GM20431 (cell line): ENCODE measurements around the gene LRRK1.

Experiments used
- in situ Hi-C: fragments of 300-500 bp; cut with MseI, MboI; formaldehyde crosslinking; loops from one replicate; pipeline ENCODE4 v1.15.0; 2020; ENCODE audit warnings: low sequenced_read_pairs; ENCODE audit not compliant: unreplicated experiment

The LRRK1 gene

GRCh38 chr15:100931143-100931890, 12.2 kb downstream of the LRRK1 start:
- in situ Hi-C loops = no loop called here

- in situ Hi-C loops = no loop called here
These were observed 13.7 kb downstream of the LRRK1 start for GRCh38 chr15:100932676-100933348.

- in situ Hi-C loops = no loop called here
These were observed 15.0 kb downstream of the LRRK1 start for GRCh38 chr15:100934166-100934565.

- in situ Hi-C loops = no loop called here
These were observed 15.6 kb downstream of the LRRK1 start for GRCh38 chr15:100934726-100935125.

DNA sequence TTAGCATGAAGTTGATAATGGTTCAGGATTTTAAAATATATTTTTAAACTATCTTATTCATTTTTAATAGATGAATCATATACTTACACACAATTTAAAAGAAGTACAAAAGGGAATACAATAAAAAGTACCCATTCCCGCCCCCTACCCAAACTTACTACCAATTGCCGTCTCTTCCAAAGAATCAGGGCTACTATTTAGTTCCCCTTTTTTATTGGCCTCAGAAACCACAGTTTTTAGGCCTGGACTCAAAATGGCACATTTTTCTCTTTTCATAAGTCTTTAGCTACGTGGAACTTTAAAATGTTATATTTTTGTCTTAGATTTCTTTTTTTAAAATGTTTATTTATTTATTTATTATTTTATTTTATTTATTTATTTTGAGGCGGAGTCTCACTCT, 18.0 kb downstream of the LRRK1 start:
- in situ Hi-C loops = no loop called here

GRCh38 chr15:100939791-100940190, 20.6 kb downstream of the LRRK1 start:
- in situ Hi-C loops = no loop called here

DNA sequence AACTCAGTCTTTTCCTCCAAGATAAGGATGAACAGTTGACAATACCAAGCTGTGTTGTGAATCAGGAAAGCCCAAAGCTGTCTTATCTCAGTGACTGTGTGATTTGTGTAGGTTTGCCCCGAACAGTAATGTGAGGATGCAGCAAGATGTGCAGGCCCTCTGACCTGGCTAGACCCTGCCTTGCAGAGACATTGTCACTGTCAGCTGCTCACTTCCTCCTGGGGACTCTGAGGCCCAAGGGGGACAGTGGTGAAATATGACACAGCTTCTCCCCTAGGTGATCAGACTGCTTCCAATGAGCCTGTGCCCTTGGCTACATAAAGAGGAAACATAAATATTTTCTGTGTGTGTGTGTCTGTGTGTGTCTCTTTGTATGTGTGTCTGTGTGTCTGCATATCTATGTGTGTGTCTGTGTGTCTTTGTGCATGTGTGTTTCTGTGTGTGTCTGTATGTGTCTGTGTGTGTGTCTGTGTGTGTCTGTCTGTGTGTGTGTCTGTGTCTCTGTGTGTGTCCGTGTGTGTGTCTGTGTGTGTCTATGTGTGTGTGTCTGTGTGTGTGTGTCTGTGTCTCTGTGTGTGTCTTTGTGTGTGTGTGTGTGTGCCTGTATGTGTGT, 21.7 kb downstream of the LRRK1 start:
- in situ Hi-C loops = no loop called here

GRCh38 chr15:100941536-100941935, 22.4 kb downstream of the LRRK1 start:
- in situ Hi-C loops = no loop called here

- in situ Hi-C loops = no loop called here
These were observed 23.7 kb downstream of the LRRK1 start for GRCh38 chr15:100942656-100943425.

DNA sequence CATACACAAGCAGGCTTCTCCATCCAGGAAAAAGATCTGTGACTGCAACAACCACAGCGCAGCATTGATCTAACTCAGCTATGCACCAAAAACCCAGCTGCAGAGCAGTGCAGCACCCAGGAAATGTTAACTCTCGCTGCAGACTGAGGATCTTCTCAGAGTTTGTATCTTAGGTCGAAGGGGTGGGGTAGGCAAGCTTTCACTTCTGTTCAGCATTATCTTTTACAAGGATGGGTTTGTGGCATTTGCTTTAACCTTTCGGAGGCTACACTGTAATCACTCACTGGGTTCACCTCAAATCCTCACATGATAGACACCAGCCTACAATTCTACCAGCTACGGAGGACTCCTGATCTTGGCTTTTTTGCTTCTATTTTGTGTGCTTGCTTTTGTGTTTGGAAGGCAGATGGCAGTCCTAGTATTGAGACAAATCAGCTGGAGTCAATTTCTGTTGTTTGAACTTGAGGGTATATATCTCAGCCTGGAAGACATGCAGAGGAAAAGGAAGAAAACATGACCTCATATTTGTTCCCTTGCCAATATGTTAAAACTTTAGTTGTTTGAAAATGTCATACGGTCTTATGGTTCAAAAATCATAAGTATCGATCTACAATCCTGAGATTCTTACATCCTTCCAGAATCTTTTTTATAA, 25.2 kb downstream of the LRRK1 start:
- in situ Hi-C loops = no loop called here

DNA sequence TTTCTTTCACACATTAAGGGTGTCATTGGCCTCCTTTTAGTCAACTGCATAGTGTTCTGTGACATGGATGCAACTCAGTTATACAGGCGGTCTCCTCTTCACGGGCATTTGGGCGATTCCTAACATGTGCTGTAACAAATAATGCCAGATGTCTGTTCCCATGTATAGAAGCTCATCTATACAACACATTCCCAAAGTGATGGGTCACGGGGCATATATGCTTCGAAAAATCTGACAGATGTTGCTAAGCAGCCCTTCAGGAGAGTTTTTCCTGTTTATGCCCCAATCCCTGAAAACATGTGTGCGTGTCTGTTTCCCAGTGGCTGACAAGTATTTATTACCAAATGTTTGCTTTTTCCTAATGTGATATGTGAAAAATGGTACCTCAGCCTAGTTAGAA, 25.8 kb downstream of the LRRK1 start:
- in situ Hi-C loops = no loop called here

GRCh38 chr15:100947760-100948429, 28.7 kb downstream of the LRRK1 start:
- in situ Hi-C loops = no loop called here

DNA sequence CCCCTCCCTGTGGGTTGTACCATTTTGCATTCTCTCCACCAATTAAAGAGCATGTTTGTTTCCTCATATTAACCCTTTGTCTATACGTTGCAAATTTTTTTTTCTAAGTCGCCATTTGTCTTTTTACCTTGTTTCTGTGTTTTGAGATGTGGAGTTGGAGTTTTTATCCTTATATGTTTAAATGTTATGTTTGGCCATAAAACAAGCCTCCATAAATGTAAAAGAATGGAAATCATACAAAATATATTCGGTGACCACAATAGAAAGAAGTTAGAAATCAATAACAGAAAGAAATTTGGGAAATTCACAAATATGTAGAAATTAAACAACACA, 29.2 kb downstream of the LRRK1 start:
- in situ Hi-C loops = no loop called here

DNA sequence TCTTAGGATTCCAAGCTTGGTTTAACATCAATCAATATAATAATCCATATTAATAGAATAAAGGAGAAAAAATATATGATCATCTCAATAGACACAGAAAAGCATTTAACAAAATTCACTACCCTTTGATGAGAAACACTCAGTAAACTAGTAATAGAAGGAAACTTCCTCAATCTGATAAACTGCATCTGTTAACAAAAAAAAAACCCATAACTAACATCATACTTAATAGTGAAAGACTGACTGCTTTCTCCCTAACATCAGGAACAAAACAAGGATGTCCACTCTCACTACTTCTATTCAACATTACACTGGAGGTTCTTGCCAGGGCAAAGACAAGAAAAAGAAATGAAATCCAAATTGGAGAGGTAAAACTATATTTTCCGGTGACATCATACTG, 30.5 kb downstream of the LRRK1 start:
- in situ Hi-C loops = no loop called here

DNA sequence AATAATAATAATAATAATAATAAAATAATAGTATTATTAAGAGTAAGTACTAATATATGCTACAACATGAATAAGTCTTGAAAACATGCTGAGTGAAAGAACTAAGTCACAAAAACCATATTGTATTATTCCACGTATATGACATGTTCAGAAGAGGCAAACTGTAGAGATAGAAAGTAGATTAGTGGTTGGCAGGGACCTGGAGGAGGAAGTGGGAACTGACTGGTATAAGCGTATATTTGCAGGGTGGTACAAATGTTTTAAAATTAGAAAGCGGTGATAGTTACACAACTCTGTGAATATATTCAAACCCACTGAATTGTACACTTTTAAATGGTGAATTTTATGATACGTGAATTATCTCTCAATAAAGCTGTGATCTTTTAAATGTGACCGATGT, 32.8 kb downstream of the LRRK1 start:
- in situ Hi-C loops = no loop called here

GRCh38 chr15:100952566-100952965, 33.4 kb downstream of the LRRK1 start:
- in situ Hi-C loops = no loop called here

DNA sequence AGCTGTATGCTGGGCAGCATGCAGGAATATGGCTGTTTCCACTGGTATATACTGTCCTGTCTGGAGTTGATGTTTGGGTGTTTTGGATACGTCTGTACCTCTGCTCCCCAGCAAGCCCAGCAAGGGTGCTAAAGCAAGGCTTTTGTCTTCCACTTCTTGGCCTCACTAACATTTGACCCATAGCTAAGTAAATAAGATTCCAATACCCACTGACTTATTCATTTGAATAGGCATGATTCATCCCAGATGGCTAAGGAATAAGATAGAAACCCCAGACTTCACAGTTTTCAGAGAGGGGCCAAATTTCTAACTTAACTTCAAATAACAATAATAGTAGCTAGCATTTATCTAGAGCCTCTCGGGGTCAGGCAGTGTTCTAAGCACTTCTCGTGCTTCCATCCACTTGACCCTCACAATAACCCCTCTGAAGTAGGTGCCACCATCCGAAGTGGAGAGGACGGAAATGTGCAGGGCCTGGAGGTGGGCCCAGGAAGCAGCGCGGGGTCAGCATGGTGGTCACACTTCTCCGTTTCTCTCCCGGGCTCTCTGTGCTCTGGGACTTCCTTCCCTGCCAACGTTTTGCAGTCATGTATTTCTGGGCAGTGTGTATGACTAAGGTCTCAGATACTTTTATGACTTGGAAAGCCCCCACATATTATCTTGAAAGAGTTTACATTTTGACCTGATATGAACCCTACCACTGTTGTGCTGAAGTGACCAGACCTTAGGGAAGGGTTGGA, 39.3 kb downstream of the LRRK1 start:
- in situ Hi-C loops = no loop called here

DNA sequence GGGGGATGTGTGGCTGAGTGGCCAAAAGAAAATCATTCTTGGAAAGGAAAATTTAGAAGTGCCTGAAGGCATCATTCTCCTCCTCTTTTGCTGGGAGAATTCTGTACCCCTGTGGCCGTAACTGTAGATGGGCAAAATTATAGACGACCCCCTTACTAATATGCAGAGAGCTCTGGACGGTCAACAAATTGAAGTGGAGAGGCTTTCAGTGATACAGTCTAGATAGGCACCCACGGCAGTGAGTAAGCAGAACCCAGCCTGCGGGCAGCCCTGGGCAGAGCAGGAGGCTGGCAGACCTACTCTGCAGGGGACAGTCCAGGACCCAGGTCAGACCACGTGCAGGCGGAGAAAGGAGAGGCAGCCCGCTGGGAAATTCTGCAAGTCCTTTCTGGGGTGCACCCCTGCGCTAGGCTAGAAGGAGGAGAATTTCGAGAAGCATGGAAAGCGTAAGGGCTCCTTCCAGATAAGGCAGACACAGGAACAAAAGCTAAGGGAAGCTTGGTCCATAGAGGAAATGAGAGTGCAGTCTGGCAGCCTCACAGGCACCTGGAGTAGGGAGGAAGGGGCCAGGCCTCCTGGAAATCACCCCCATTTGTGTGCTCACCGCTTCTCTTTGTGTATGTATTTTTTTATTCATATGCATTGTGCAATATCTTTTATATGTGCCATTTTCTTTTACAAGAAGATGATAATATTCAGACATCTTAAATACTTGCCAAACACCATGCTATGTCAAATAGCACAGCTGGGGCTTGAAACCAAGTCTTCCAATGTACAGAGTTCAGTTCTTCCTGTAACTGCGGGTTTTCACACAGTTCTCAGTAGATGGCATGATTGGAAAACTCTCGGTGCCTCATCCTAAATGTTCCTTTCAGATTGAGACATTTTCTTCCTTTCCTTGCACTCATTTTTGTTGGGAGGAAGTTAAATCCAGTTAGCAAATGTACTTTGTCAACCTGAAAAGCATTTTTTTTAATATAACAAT, 40.2 kb downstream of the LRRK1 start:
- in situ Hi-C loops = no loop called here
